ENCODE results near the gene DOCK3.

The DOCK3 gene

GRCh38 chr3:50674349-50675178, at the start of gene DOCK3:
Gene DOCK3 (plus strand): TSS chr3:50674927. CDS start chr3:50675264, 337 bp downstream.
- FAIRE-seq, result no peak

- no peak for FAIRE-seq
Observed at GRCh38 chr3:50625231-50626182, 49.2 kb upstream of the DOCK3 start.

GRCh38 chr3:50626401-50626800, 48.3 kb upstream of the DOCK3 start:
- FAIRE-seq, result no peak

- FAIRE-seq, result no peak
Observed at GRCh38 chr3:50627407-50628051, 47.2 kb upstream of the DOCK3 start.

- FAIRE-seq, result no peak
Observed at GRCh38 chr3:50628601-50629000, 46.1 kb upstream of the DOCK3 start.

GRCh38 chr3:50630394-50630793, 44.3 kb upstream of the DOCK3 start:
- no peak for FAIRE-seq

- no peak for FAIRE-seq
Observed at GRCh38 chr3:50630877-50631276, 43.9 kb upstream of the DOCK3 start.

GRCh38 chr3:50632450-50632849, 42.3 kb upstream of the DOCK3 start:
- no peak for FAIRE-seq

- FAIRE-seq, result no peak
Observed at GRCh38 chr3:50633230-50633790, 41.4 kb upstream of the DOCK3 start.

GRCh38 chr3:50635066-50635465, 39.7 kb upstream of the DOCK3 start:
- FAIRE-seq, result no peak

GRCh38 chr3:50637011-50637410, 37.7 kb upstream of the DOCK3 start:
- no peak for FAIRE-seq

GRCh38 chr3:50637945-50638344, 36.8 kb upstream of the DOCK3 start:
- no peak for FAIRE-seq

GRCh38 chr3:50639055-50639494, 35.7 kb upstream of the DOCK3 start:
- no peak for FAIRE-seq

GRCh38 chr3:50642382-50642781, 32.3 kb upstream of the DOCK3 start:
- no peak for FAIRE-seq

- no peak for FAIRE-seq
Observed at GRCh38 chr3:50644561-50644960, 30.2 kb upstream of the DOCK3 start.

GRCh38 chr3:50645378-50645777, 29.3 kb upstream of the DOCK3 start:
- FAIRE-seq, result no peak

- FAIRE-seq, result no peak
Observed at GRCh38 chr3:50648313-50648712, 26.4 kb upstream of the DOCK3 start.

- FAIRE-seq, result no peak
Observed at GRCh38 chr3:50648944-50649343, 25.8 kb upstream of the DOCK3 start.

- FAIRE-seq, result no peak
Observed at GRCh38 chr3:50649451-50649931, 25.2 kb upstream of the DOCK3 start.

GRCh38 chr3:50650018-50650417, 24.7 kb upstream of the DOCK3 start:
- no peak for FAIRE-seq

- FAIRE-seq, result no peak
Observed at GRCh38 chr3:50651445-50651844, 23.3 kb upstream of the DOCK3 start.

- FAIRE-seq, result no peak
Observed at GRCh38 chr3:50651920-50652529, 22.7 kb upstream of the DOCK3 start.
